ENCODE results near the gene HSPB9.

Gene HSPB9

GRCh38 chr17:42146911-42147607 is 24.5 kb downstream of the HSPB9 start:
- no peak for DNase-seq

- DNase-seq, result no peak
Observed at GRCh38 chr17:42153919-42154742, 31.5 kb downstream of the HSPB9 start.

- no peak for DNase-seq
Observed at GRCh38 chr17:42155614-42156045, 33.0 kb downstream of the HSPB9 start.

- no peak for DNase-seq
Observed at GRCh38 chr17:42159796-42160530, 37.4 kb downstream of the HSPB9 start.

GRCh38 chr17:42160531-42160910 is 37.9 kb downstream of the HSPB9 start:
- no peak for DNase-seq

- no peak for DNase-seq
Observed at GRCh38 chr17:42163113-42163512, 40.5 kb downstream of the HSPB9 start.

GRCh38 chr17:42163696-42164407 is 41.2 kb downstream of the HSPB9 start:
- DNase-seq, result no peak

- DNase-seq, result no peak
Observed at GRCh38 chr17:42165751-42166150, 43.1 kb downstream of the HSPB9 start.

GRCh38 chr17:42166196-42166763 is 43.7 kb downstream of the HSPB9 start:
- DNase-seq, result no peak

GRCh38 chr17:42167807-42168206 is 45.2 kb downstream of the HSPB9 start:
- DNase-seq, result no peak

- DNase-seq, result no peak
Observed at GRCh38 chr17:42169351-42169750, 46.7 kb downstream of the HSPB9 start.

- DNase-seq, result no peak
Observed at GRCh38 chr17:42171831-42172230, 49.2 kb downstream of the HSPB9 start.
